ENCODE measurements around the gene TNFRSF17.

Gene TNFRSF17

DNA sequence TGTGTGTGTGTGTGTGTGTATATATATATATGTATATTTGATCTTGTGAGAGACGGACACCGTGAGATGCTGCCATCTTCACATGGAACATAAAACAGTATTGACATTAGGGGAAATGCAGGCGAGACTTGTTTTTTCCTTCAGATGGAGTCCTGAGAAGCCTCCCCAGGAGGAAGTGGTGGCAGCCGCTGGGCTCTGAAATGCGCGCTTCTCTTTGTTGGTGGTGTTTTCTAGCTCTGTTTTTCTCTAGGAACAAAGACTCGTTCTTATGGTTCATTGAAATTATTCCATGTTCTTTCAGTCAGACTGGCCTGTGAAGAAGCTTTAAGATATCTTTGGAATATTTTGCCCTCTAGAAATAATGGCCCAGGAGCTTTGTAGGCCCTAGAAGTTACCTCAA, 44.5 kb downstream of the TNFRSF17 start:
- no peak for DNase-seq

GRCh38 chr16:12009922-12010321, 44.9 kb downstream of the TNFRSF17 start:
- DNase-seq = no peak

- peak; percentile 25 for DNase-seq
Measured at GRCh38 chr16:12010388-12011251, 45.6 kb downstream of the TNFRSF17 start.

GRCh38 chr16:12011565-12011964, 46.6 kb downstream of the TNFRSF17 start:
- DNase-seq = no peak

- peak; percentile 53 for DNase-seq
Measured at GRCh38 chr16:12016291-12016947, 51.4 kb downstream of the TNFRSF17 start.

DNA sequence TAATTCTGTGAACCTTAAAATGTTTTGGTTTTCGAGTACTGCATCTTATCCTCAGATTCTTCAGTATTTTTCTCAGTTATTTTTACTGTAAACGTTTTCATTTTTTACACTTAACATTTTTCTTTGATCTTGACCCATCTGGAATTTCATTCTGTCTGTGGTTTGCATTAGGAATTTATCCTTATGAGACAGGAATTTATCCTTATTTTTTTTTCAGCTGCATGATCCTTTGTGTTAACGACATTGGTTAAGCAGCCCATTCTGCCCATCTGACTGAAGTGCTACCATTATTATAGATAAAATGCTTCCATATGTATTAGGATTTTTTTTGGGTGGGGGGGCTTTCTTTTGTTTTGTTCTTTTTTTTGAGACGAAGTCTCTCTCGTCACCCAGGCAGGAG, 52.5 kb downstream of the TNFRSF17 start:
- peak; percentile 84 for DNase-seq
